GM21529 (cell line): ENCODE results near the gene NCBP1.
A peak's percentile ranks its signal among the peaks of the same experiment; 100 is the strongest.
"Not testable (repeated sequence)": the region's sequence is repeated elsewhere in the genome, so short reads cannot be mapped to it uniquely, and the experiment has no call there.

ENCODE experiments used
- ATAC-seq: cut with Tn5 transposase; IDR thresholded peaks from one replicate; pipeline ENCODE4 v1.9.1; 2021; ENCODE audit not compliant: unreplicated experiment

Gene NCBP1

GRCh38 chr9:97672403-97672802 is 38.8 kb downstream of the NCBP1 start:
- ATAC-seq, result no peak

DNA sequence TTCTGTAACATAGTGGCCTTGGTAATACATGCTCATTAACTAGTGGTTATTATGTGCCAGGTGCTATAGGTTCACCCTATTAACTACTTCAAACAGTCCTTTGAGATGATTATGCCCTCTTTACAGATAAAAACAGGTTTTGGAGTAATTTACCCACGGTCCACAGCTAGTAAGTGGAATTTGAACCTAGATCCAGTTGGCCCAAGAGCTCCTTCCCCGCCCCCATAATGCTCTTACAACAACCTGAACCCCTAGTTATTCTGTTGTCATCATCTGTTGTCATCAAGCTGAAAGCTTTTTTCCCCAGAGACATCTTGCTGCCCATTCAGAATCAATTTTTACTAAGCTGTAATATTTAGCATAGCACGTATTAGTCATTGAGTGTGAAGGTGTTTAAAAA is 40.3 kb downstream of the NCBP1 start:
- no peak for ATAC-seq

DNA sequence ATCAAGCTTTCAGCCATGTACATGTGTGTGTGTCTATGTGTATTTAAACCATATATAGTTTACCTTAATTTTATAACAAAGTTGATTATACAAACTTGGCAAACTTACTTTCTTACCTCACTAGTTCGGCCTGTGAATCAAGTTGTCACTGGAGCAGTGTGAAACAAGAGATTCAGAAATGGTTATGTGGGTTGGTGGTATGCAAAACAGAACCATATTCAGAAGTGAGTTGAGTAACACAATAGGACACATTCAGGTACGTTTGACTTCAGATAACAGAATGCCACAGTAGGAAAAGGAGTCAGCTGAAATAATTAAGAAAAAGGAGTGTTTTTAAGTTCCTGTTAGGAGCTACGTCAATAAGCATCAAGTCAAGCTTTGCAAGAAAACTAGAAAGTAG is 42.0 kb downstream of the NCBP1 start:
- ATAC-seq, result no peak

DNA sequence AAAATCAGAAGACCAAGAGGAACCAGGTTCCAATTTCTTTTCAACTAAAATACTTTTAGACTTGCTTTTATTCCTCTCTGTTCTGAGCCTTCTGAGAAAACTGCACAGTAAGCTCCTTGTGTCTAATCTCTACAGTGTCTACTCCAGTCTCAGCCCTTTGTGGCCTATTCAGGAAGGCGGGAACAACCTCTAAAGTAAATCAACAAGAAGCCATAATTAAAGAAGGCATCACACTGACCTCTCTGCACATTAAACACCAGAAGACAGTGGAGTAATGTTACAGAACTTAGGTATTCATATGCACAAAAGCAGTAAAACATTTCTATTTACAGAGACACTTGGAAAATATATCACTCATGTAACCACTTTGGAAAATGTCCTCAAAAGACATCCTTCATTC is 48.6 kb downstream of the NCBP1 start:
- ATAC-seq, result no peak

GRCh38 chr9:97688654-97689053 is 55.0 kb downstream of the NCBP1 start:
- ATAC-seq, result no peak

GRCh38 chr9:97689401-97690180 is 56.0 kb downstream of the NCBP1 start:
- ATAC-seq, result no peak

DNA sequence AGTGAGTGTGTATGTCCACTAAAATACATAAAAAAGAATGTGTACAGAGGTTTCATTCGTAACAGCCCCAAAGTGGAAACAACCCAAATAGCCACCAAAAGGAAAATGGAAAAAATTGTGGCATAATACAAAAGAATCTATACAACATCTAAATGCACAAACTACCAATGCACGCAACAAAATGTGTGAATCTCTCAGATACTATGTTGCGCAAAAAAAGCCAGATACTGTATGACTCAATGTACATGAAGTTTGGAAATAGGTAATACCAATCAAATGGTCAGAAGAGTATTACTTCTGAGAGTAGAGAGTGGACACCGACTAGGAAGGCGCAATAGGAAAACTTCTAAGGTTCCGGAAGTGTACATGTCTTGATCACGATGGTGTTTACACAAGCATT is 61.1 kb downstream of the NCBP1 start:
- ATAC-seq, result no peak

DNA sequence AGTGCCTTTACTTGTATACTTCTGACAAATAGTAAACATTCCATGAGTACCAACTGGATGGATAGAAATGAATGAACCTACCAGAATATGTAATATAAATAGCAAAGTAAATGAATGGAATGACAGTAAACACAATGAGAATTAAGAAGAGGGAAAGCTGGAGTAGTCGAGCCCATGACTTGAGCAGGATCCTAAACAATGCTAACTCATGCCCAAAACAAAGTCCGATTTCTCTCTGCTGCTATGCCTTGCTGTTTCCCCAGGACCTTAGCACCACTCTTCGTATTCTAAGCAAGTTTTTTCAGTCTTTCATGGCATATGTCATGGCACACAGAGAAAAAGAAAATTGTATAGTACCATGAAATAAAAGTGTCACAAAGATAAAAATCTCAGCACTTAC is 61.8 kb downstream of the NCBP1 start:
- ATAC-seq, result no peak

DNA sequence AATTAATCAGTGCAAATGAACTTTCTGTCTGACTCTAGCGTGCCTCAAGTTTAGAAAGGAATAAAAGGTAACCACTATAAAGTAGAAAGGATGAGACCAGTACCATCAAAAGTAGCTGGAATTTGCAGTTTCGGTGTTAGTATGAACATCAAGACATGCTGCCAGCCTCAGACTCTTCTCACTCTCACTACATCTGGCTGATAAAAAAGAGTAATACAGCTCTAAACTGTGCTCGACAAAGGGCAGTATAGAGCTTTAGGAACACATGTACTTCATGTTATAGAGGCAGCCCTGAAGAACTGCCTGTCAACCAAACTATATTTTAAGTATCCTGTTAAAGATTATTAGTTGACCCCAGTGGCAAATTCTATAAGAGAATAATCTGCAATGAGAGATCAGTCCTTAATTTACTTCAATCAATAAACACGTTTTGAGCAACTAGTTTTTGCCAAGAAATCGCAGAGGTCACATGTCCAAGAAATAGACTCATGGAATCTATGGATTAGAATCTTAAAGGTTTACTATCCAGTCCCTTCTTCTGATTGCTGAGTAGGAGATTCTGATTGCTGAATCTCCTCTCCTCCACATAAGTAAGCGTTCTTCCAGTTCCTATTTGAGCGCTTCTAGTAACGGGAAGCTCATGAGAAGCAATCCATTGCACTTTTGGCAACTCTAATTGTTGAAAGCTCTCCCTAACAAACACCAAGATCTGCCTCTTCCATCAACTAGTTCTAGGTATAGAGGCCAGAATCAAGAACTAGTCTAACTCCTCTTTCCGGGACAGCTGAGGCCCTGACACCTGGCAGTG is 62.6 kb downstream of the NCBP1 start:
- no peak for ATAC-seq

GRCh38 chr9:97696803-97697601 is 63.4 kb downstream of the NCBP1 start, which contains the start of gene XPA:
Gene XPA, minus strand, starts transcription at chr9:97697340. Its CDS starts 48 bp downstream, at chr9:97697292.
- peak; percentile 91 for ATAC-seq

GRCh38 chr9:97697837-97698236 is 64.2 kb downstream of the NCBP1 start:
- ATAC-seq, result no peak

DNA sequence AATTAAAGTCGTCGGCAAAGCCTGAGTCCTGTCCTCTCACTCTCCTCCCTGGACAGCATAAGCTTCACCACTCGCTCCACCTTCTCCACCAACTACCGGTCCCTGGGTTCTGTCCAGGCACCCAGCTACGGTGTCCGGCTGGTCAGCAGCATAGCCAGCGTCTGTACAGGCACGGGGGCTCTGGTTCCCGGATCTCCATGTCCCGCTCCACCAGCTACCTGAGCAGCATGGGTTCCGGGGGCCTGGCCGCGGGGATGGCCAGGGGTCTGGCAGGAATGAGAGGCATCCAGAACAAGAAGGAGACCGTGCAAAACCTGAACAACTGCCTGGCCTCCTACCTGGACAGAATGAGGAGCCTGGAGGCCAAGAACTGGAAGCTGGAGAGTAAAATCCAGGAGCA is 65.2 kb downstream of the NCBP1 start:
- ATAC-seq, result no peak

DNA sequence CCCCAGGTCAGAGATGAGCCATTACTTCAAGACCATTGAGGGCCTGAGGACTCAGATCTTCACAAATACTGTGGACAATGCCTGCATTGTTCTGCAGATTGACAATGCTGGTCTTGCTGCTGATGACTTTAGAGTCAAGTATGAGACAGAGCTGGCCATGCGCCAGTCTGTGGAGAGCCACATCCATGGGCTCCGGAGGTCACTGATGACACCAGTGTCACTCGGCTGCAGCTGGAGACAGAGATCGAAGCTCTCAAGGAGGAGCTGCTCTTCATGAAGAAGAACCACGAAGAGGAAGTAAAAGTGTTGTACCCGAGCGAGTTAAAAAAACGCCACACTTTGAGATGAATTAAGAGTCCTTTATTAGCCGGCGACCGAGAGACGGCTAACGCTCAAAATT is 65.7 kb downstream of the NCBP1 start:
- ATAC-seq, result not testable (repeated sequence)

GRCh38 chr9:97699824-97700223 is 66.2 kb downstream of the NCBP1 start:
- ATAC-seq, result not testable (repeated sequence)

- no peak for ATAC-seq
Measured at GRCh38 chr9:97703437-97704344, 70.1 kb downstream of the NCBP1 start.

DNA sequence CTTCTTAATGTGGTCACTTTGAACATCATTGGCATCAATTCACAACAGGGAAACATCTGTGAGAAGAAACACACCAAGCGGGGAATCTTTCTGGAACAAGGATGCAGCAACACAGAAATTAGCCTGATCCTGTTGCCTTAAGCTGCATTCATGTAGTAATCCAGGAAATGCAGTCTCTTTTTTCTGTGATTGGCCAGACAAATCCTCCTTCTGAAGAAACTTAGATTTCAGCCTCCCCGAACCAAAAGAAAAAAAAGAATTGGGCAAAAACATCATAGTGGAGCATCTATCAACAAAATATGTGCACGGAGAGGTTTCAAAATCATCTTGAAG is 70.7 kb downstream of the NCBP1 start:
- ATAC-seq, result no peak

- no peak for ATAC-seq
Measured at GRCh38 chr9:97704851-97705250, 71.2 kb downstream of the NCBP1 start.

DNA sequence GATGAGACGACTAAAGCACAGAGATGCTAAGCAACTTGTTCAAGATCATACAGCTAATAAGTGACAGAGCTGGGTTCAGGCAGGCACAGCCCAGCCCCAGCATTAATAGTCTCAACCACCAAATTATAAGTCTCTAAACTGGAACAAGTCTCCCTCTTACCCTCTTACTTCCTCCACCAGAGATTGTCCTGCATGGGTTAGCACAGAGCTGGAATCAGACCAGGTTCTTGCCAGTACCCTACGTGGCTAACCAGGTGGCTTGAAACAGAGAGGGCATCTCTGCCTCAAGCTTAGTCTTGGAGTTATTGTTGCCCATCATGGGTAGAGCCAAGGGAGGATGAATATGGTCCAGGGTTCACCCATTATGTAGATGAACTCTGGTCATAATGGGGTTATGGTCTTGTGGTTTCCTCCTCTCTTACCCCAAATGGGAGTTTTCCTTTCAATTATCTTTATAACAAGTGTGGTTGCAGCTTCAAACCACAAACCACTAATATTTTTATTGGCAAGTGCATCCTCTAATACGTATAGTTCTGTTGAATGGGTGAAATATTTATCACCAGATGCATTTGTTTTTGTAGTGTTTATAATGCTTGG is 71.8 kb downstream of the NCBP1 start:
- no peak for ATAC-seq

- ATAC-seq, result no peak
Measured at GRCh38 chr9:97706246-97706645, 72.6 kb downstream of the NCBP1 start.
